ENCODE data around the gene IRX5.

IRX5 gene

DNA sequence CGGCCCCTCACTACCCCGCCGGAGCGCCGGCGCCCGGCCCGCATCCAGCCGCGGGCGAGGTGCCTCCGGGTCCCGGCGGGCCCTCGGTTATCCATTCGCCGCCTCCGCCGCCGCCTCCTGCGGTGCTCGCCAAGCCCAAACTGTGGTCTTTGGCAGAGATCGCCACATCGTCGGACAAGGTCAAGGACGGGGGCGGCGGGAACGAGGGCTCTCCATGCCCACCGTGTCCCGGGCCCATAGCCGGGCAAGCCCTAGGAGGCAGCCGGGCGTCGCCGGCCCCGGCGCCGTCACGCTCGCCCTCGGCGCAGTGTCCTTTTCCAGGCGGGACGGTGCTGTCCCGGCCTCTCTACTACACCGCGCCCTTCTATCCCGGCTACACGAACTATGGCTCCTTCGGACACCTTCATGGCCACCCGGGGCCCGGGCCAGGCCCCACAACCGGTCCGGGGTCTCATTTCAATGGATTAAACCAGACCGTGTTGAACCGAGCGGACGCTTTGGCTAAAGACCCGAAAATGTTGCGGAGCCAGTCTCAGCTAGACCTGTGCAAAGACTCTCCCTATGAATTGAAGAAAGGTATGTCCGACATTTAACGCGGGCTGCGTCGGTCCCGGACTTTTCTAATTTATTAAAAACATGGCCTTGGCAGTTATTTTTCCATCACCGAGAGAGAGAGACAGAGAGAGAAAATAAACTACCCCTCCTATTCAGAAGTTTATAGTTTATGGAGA is 2.8 kb downstream of the IRX5 start:
- no peaks in the 10 kb centered on the region for H3K79me2 ChIP-seq (ENCODE audit: insufficient read depth, low read length)
- H2AFZ ChIP-seq (ENCODE audit: low read length): no peak overlapping the region
- no peaks in the 10 kb centered on the region for H3K27me3 ChIP-seq (ENCODE audit: insufficient read depth, low read length)
- H3K9me2 ChIP-seq (ENCODE audit: low read depth, low read length): no peaks in the 10 kb centered on the region
- H3K4me1 ChIP-seq (ENCODE audit: insufficient read depth, low read length, severe bottlenecking): peaks cover 6% of the 10 kb centered on the region
- H3K4me2 ChIP-seq (ENCODE audit: low read length): no peak overlapping the region
- no peak overlapping the region for H3K4me3 ChIP-seq (ENCODE audit: low read depth, low read length, poor library complexity, severe bottlenecking)
- TF ChIP-seq, protein P1, sequence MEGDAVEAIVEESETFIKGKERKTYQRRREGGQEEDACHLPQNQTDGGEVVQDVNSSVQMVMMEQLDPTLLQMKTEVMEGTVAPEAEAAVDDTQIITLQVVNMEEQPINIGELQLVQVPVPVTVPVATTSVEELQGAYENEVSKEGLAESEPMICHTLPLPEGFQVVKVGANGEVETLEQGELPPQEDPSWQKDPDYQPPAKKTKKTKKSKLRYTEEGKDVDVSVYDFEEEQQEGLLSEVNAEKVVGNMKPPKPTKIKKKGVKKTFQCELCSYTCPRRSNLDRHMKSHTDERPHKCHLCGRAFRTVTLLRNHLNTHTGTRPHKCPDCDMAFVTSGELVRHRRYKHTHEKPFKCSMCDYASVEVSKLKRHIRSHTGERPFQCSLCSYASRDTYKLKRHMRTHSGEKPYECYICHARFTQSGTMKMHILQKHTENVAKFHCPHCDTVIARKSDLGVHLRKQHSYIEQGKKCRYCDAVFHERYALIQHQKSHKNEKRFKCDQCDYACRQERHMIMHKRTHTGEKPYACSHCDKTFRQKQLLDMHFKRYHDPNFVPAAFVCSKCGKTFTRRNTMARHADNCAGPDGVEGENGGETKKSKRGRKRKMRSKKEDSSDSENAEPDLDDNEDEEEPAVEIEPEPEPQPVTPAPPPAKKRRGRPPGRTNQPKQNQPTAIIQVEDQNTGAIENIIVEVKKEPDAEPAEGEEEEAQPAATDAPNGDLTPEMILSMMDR (IDR thresholded peaks at IDR 0.05; ENCODE audit: low read length): no peak
- no peak for TF ChIP-seq EZH2 (IDR thresholded peaks at IDR 0.05; ENCODE audit: borderline replicate concordance, low read length)
- H3K27ac ChIP-seq (ENCODE audit: low read depth, low read length, poor library complexity, severe bottlenecking): no peak overlapping the region
- no peaks in the 10 kb centered on the region for H3F3A ChIP-seq (ENCODE audit: insufficient read depth, low read length)
- no peaks in the 10 kb centered on the region; the same call in 1 of the 2 replicates for H3K36me3 ChIP-seq (ENCODE audit: insufficient read depth, low read length)
- H3K9ac ChIP-seq (ENCODE audit: low read length): no peak overlapping the region
- H3K9me3 ChIP-seq (ENCODE audit: low read length): no peaks in the 10 kb centered on the region
- H4K20me1 ChIP-seq (ENCODE audit: insufficient read depth, low read length): no peaks in the 10 kb centered on the region

DNA sequence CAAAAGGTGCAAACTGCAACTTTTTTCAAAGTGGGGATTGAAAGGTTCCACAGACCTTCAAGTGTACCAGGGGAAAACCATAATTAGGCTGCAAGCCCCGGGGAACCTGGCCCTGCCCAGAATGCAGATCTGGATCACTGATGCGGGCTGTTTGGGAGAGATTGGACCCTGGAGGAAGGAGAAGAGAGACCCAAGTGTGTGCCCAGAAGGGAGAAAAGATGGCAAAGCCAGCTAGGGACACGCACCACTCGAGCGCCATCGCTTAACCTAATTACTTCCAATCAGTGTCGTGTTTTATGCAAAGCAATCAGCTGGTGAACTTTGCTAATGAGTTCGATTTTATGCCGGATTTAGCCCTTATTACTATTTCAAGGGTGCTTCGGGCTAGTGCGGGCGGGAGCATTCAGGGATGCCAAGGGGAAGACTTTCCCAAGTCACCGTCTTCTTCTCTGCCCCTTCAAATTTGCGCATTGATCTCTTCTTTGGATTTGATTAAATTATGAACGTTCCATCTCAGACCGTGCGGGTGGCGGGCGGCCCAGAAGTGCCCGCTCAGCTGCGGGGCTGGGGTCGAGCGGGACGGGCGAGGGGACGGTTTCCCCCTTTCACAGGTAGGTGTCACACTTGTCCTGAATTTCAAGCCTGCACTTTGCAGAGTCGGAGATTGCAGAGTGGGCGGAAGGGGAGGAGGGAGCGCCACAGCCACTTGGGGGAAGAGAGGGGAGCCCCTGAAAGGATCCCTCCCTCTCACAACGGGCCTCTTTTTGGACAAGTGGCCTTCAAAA is 4.0 kb downstream of the IRX5 start:
- Histone ChIP-seq H3K9me3 (ENCODE audit: low read length) (no peaks in the 10 kb centered on the region), H3K4me2 (ENCODE audit: low read length) (no peak overlapping the region), H3K27me3 (ENCODE audit: insufficient read depth, low read length) (no peaks in the 10 kb centered on the region), H3F3A (ENCODE audit: insufficient read depth, low read length) (no peaks in the 10 kb centered on the region), H3K79me2 (ENCODE audit: insufficient read depth, low read length) (no peaks in the 10 kb centered on the region), H2AFZ (ENCODE audit: low read length) (no peak overlapping the region), H4K20me1 (ENCODE audit: insufficient read depth, low read length) (no peaks in the 10 kb centered on the region), H3K9ac (ENCODE audit: low read length) (no peak overlapping the region), H3K27ac (ENCODE audit: low read depth, low read length, poor library complexity, severe bottlenecking) (no peak overlapping the region), H3K9me2 (ENCODE audit: low read depth, low read length) (no peaks in the 10 kb centered on the region), H3K4me3 (ENCODE audit: low read depth, low read length, poor library complexity, severe bottlenecking) (no peak overlapping the region), H3K4me1 (ENCODE audit: insufficient read depth, low read length, severe bottlenecking) (peaks cover 6% of the 10 kb centered on the region), H3K36me3 (ENCODE audit: insufficient read depth, low read length) (no peaks in the 10 kb centered on the region; the same call in 1 of the 2 replicates)
- TF ChIP-seq EZH2 (IDR thresholded peaks at IDR 0.05; ENCODE audit: borderline replicate concordance, low read length): no peak
- TF ChIP-seq, protein P1 (IDR thresholded peaks at IDR 0.05; ENCODE audit: low read length): no peak

DNA sequence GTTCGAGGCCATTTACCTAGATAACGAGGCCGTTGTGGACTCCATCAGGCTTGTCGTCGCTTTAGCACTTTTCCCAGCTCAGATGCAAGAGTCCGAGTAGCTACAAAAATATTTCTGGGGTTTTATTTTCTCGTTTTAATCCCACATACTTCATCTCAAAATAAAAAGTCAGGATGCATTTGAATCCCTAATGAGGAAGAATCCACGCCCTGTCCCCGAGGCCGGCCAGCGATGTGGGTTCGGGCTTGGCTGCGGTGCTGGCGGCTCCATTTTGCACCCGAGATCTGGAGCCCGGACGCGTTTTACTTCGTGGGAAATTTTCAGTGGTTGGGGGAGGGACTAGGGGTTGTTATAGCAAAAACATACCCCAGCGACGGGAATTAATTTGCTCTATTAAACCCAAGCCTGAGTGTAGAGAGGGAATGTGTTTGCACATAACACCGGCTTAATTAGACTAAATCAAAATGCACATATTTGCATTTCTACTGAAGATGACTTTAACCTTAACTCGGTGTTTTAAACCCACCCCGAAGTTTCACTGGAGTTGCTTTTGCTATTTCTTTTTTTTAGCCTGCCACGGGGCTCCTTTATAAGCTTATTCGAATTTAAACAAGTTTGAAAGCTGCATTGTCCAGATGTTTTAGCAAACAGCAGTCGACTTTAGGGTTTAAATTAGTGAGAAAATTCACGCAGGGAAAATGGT is 4.8 kb downstream of the IRX5 start:
- Histone ChIP-seq H3F3A (ENCODE audit: insufficient read depth, low read length) (no peaks in the 10 kb centered on the region), H2AFZ (ENCODE audit: low read length) (no peak overlapping the region), H3K4me2 (ENCODE audit: low read length) (no peak overlapping the region), H3K79me2 (ENCODE audit: insufficient read depth, low read length) (no peaks in the 10 kb centered on the region), H3K27ac (ENCODE audit: low read depth, low read length, poor library complexity, severe bottlenecking) (no peak overlapping the region), H3K4me3 (ENCODE audit: low read depth, low read length, poor library complexity, severe bottlenecking) (no peak overlapping the region), H3K9me3 (ENCODE audit: low read length) (no peaks in the 10 kb centered on the region), H3K36me3 (ENCODE audit: insufficient read depth, low read length) (no peaks in the 10 kb centered on the region; the same call in 1 of the 2 replicates), H4K20me1 (ENCODE audit: insufficient read depth, low read length) (no peaks in the 10 kb centered on the region), H3K9ac (ENCODE audit: low read length) (no peak overlapping the region), H3K4me1 (ENCODE audit: insufficient read depth, low read length, severe bottlenecking) (peaks cover 6% of the 10 kb centered on the region), H3K9me2 (ENCODE audit: low read depth, low read length) (no peaks in the 10 kb centered on the region), H3K27me3 (ENCODE audit: insufficient read depth, low read length) (no peaks in the 10 kb centered on the region)
- TF ChIP-seq, protein P1 (IDR thresholded peaks at IDR 0.05; ENCODE audit: low read length): no peak
- TF ChIP-seq EZH2 (IDR thresholded peaks at IDR 0.05; ENCODE audit: borderline replicate concordance, low read length): no peak

Data from OCI-LY1 (cell line).